A549 (cell line): ENCODE measurements around the gene TATDN3. TPM values are rescaled to one million over a fixed set of nuclear protein-coding genes. Genes with fewer than 3 reads are reported as not detected.

Experiments
- ATAC-seq, 2 experiments: fragments of 200-7000 bp in 1 of 2; fragments of >200 bp in 1 of 2; cut with Nextera tagmentation in 1 of 2; cut with Tn5 transposase in 1 of 2; 3 replicates each; pipeline versions ENCODE4 v1.8.0 to v1.9.1; 2018 to 2020; ENCODE audit warnings: mild to moderate bottlenecking in 1 of 2, moderate library complexity in 1 of 2
- CTCF ChIA-PET: fragments of 300-600 bp; sonication (Branson Sonifier 250); formaldehyde crosslinking; extraction: SDS; loops from one replicate; lab custom pipeline; 2021; ENCODE audit warnings: antibody characterized with exemption, inconsistent platforms; lab: Yijun Ruan, JAX
- POLR2A ChIA-PET: fragments of 350-600 bp; formaldehyde crosslinking; extraction: SDS; loops from one replicate; lab custom pipeline; 2021; ENCODE audit warnings: antibody characterized with exemption, inconsistent platforms; lab: Yijun Ruan, JAX
- DNase-seq, 2 experiments: peaks; one replicate each; pipeline versions ENCODE4 v3.0.0 to v3.0.0-alpha.2; 2011 to 2016; ENCODE audit warnings: low read depth in 1 of 2, low spot score in 1 of 2
- FAIRE-seq: peaks from 2 replicates; lab custom pipeline; 2011; peaks lifted over from hg19 to GRCh38; lab: Jason Lieb, UNC
- H3K27ac ChIP-seq, 2 experiments: fragments of >200 bp; sonication (Bioruptor Twin); formaldehyde crosslinking; 3 replicates each; pipeline ENCODE4 v1.5.1; 2016 to 2017
- H3K4me1 ChIP-seq: fragments of >200 bp; sonication (Bioruptor Twin); formaldehyde crosslinking; 3 replicates; pipeline ENCODE4 v1.6.1; 2016
- H3K4me2 ChIP-seq: fragments of >200 bp; sonication (Bioruptor Twin); formaldehyde crosslinking; 3 replicates; pipeline ENCODE4 v1.6.1; 2016
- H3K4me3 ChIP-seq: fragments of >200 bp; sonication (Bioruptor Twin); formaldehyde crosslinking; 3 replicates; pipeline ENCODE4 v1.5.1; 2016
- H3K9me3 ChIP-seq: fragments of >200 bp; sonication (Bioruptor Twin); formaldehyde crosslinking; 3 replicates; pipeline ENCODE4 v1.6.1; 2016
- BCL3 ChIP-seq: fragments of >200 bp; sonication (Bioruptor Twin); formaldehyde crosslinking; IDR thresholded peaks from 3 replicates; pipeline ENCODE4 v1.6.1; 2016
- CEBPB ChIP-seq, 2 experiments: fragments of >200 bp in 1 of 2; sonication (Bioruptor Twin) in 1 of 2; formaldehyde crosslinking in 1 of 2; IDR thresholded peaks; 2 replicates each; pipeline ENCODE4 v1.6.1; 2012 to 2016
- GATA3 ChIP-seq: IDR thresholded peaks from 2 replicates; pipeline ENCODE4 v1.6.1; 2012; ENCODE audit warnings: borderline replicate concordance
- HEYL ChIP-seq: fragments of 250-450 bp; sonication (Bioruptor Pico); IDR thresholded peaks from 2 replicates; pipeline ENCODE4 v1.8.0; 2021; ENCODE audit warnings: mild to moderate bottlenecking, moderate library complexity
- HOXB5 ChIP-seq: fragments of 250-450 bp; sonication (Bioruptor Pico); IDR thresholded peaks from 2 replicates; pipeline ENCODE4 v1.5.0; 2020; ENCODE audit warnings: mild to moderate bottlenecking, moderate library complexity
- KDM1A ChIP-seq: fragments of 200-600 bp; sonication (generic); IDR thresholded peaks from 2 replicates; pipeline ENCODE4 v1.6.1; 2016; ENCODE audit warnings: low read depth, mild to moderate bottlenecking
- KDM5A ChIP-seq: fragments of 200-600 bp; sonication (generic); IDR thresholded peaks from 2 replicates; pipeline ENCODE4 v1.6.1; 2016; ENCODE audit warnings: antibody characterized with exemption, mild to moderate bottlenecking
- NPAS2 ChIP-seq: fragments of 250-450 bp; sonication (Bioruptor Pico); IDR thresholded peaks from 2 replicates; pipeline ENCODE4 v1.8.0; 2022; ENCODE audit warnings: mild to moderate bottlenecking, moderate library complexity, borderline replicate concordance
- POLR2A ChIP-seq: IDR thresholded peaks from 2 replicates; pipeline ENCODE4 v1.6.1; 2012; ENCODE audit warnings: mild to moderate bottlenecking, low read length
- RAD21 ChIP-seq, 2 experiments: fragments of >200 bp in 1 of 2; sonication (Bioruptor Twin) in 1 of 2; formaldehyde crosslinking in 1 of 2; IDR thresholded peaks in 1 of 2; conservative IDR thresholded peaks in 1 of 2; 2 replicates in 1 of 2; 3 replicates in 1 of 2; pipeline ENCODE4 v1.6.1; 2012 to 2018; ENCODE audit warnings: inconsistent platforms in 1 of 2
- RCOR1 ChIP-seq: fragments of 150-350 bp; IDR thresholded peaks from 2 replicates; pipeline ENCODE4 v1.6.1; 2014; ENCODE audit warnings: antibody characterized with exemption, low read length, low read depth
- REST ChIP-seq: fragments of 200-600 bp; sonication (generic); IDR thresholded peaks from 2 replicates; pipeline ENCODE4 v1.6.1; 2016; ENCODE audit warnings: antibody characterized with exemption, mild to moderate bottlenecking, moderate library complexity
- SMC3 ChIP-seq: fragments of >200 bp; sonication (Bioruptor Twin); formaldehyde crosslinking; IDR thresholded peaks from 3 replicates; pipeline ENCODE4 v1.6.1; 2018; ENCODE audit warnings: inconsistent platforms
- SREBF2 ChIP-seq: fragments of 450-650 bp; IDR thresholded peaks from 2 replicates; pipeline ENCODE4 v1.6.1; 2014; ENCODE audit warnings: mild to moderate bottlenecking, moderate library complexity
- WGBS: methylation state at CpG from one replicate; pipeline ENCODE4 v1.1.6; 2017; ENCODE audit errors: missing lambda C conversion rate; 5-methylcytosine and 5-hydroxymethylcytosine counted together
- polyA plus RNA-seq, 4 experiments: library from polyadenylated mRNA; depleted of rRNA in 3 of 4; stranded (reverse); fragments of >200 nt; fragmentation: RNase III in 1 of 4; extraction: RNeasy Plus Mini Kit Qiagen cat#74134 plus additional on column Dnase treatment in 1 of 4; gene quantifications; 2 replicates in 3 of 4; 3 replicates in 1 of 4; pipeline ENCODE4 v1.2.3, GENCODE V29; 2011 to 2017
- TF ChIP-seq, protein P1 (sequence below): fragments of 150-350 bp; IDR thresholded peaks from 2 replicates; pipeline ENCODE4 v1.6.1; 2014; ENCODE audit warnings: low read depth, mild to moderate bottlenecking, low read length
- TF ChIP-seq, protein P2 (sequence below): fragments of >200 bp; sonication (Bioruptor Twin); formaldehyde crosslinking; IDR thresholded peaks from 3 replicates; pipeline ENCODE4 v1.5.1; 2016

TATDN3 gene
- polyA plus RNA-seq, 2 of the 4 experiments (the other 2 are of a cell fraction), result 11.1 to 22.6 TPM

DNA sequence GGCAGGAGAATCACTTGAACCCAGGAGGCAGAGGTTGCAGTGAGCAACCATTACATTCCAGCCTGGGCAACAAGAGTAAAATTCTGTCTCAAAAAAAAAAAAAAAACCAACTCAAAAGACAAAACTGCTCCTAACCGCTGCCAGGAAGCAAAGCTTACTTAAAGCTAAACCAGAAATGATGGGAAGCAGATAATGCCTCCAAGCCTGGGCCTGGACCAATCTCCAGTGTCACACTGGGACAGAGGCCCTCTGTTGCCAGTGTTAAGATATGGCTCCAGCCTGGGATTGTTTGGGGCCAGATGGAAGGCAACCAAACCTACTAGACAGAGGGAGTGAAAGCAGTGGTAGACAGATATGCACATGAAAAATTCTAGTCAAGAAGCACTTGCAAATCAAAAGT lies 37.0 kb upstream of the TATDN3 start (continued):
- TF ChIP-seq NPAS2, result no peak

- Histone ChIP-seq H3K27ac (no peak overlapping the region), H3K4me2 (no peak overlapping the region), H3K9me3 (no peaks in the 10 kb centered on the region), H3K4me3 (no peak overlapping the region), H3K4me1 (no peaks in the 10 kb centered on the region)
- ATAC-seq (peak in 1 of 2 experiments; percentile 51; a peak in 3 of 6 replicates), DNase-seq (no peak), FAIRE-seq (no peak)
- CTCF ChIA-PET, result interaction anchor here (0.7 kb wide), 1 partner anchor 10 kb away, joined by 3 read pairs; no protein-coding TSS in a partner anchor
- POLR2A ChIA-PET, result no interaction called here
- WGBS, result 94% methylated on average over 3 of the region's 5 CpGs
- no peak for TF ChIP-seq BCL3
- TF ChIP-seq POLR2A, result no peak
- no peak for TF ChIP-seq REST
- TF ChIP-seq SREBF2, result no peak
- TF ChIP-seq CEBPB (IDR thresholded peaks at IDR 0.05), result no peak
- TF ChIP-seq, protein P1, sequence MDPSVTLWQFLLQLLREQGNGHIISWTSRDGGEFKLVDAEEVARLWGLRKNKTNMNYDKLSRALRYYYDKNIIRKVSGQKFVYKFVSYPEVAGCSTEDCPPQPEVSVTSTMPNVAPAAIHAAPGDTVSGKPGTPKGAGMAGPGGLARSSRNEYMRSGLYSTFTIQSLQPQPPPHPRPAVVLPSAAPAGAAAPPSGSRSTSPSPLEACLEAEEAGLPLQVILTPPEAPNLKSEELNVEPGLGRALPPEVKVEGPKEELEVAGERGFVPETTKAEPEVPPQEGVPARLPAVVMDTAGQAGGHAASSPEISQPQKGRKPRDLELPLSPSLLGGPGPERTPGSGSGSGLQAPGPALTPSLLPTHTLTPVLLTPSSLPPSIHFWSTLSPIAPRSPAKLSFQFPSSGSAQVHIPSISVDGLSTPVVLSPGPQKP, result no peak
- TF ChIP-seq GATA3, result no peak
- TF ChIP-seq HOXB5 (CRISPR knock-in tag), result no peak
- no peak for TF ChIP-seq KDM1A
- TF ChIP-seq HEYL (CRISPR knock-in tag), result no peak
- TF ChIP-seq KDM5A, result no peak
Observed at GRCh38 chr1:212759683-212760082, 32.0 kb upstream of the TATDN3 start.

GRCh38 chr1:212760126-212760823 lies 31.4 kb upstream of the TATDN3 start:
- FAIRE-seq (no peak), ATAC-seq (peak; percentile 83 to 94), DNase-seq (peak; percentile 10 to 18)
- WGBS, result 75% methylated on average over 8 of the region's 10 CpGs
- CTCF ChIA-PET, result interaction anchor here (0.7 to 1.7 kb wide), 3 partner anchors 10 to 95 kb away, joined by 3 to 7 read pairs (median 4); no protein-coding TSS in a partner anchor
- Histone ChIP-seq H3K27ac (no peak overlapping the region), H3K9me3 (no peaks in the 10 kb centered on the region), H3K4me3 (no peak overlapping the region), H3K4me1 (0 out of 3 replicates have a peak, but pooled peaks cover 3% of the 10 kb centered on the region), H3K4me2 (no peak overlapping the region)
- no peak for TF ChIP-seq RCOR1
- TF ChIP-seq, protein P2, sequence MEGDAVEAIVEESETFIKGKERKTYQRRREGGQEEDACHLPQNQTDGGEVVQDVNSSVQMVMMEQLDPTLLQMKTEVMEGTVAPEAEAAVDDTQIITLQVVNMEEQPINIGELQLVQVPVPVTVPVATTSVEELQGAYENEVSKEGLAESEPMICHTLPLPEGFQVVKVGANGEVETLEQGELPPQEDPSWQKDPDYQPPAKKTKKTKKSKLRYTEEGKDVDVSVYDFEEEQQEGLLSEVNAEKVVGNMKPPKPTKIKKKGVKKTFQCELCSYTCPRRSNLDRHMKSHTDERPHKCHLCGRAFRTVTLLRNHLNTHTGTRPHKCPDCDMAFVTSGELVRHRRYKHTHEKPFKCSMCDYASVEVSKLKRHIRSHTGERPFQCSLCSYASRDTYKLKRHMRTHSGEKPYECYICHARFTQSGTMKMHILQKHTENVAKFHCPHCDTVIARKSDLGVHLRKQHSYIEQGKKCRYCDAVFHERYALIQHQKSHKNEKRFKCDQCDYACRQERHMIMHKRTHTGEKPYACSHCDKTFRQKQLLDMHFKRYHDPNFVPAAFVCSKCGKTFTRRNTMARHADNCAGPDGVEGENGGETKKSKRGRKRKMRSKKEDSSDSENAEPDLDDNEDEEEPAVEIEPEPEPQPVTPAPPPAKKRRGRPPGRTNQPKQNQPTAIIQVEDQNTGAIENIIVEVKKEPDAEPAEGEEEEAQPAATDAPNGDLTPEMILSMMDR, result peak; percentile 41; the same call in 2 of the 3 replicates
- peak; percentile 31 to 39; a peak in 4 of 5 replicates for TF ChIP-seq RAD21 (conservative IDR thresholded peaks at IDR 0.05 in 1 of 2, IDR thresholded peaks at IDR 0.05 in 1 of 2)
- TF ChIP-seq SMC3, result 0 out of 3 replicates have a peak, but pooled peaks have one; percentile 21
- POLR2A ChIA-PET, result no interaction called here
